Endothelial cell of umbilical vein (primary cell): ENCODE results near the gene EEIG1. TPM values are rescaled to one million over a fixed set of nuclear protein-coding genes. Genes with fewer than 3 reads are reported as not detected.

Source experiments
- BruUV-seq: library from RNA; stranded (reverse); fragments of 400-500 nt; replicated peaks from 2 replicates; lab custom pipeline; 2021; lab: Mats Ljungman, UMichigan
- CTCF ChIA-PET: fragments of 300-600, 350-600 bp; sonication (Branson Sonifier 250); formaldehyde crosslinking; loops from one replicate; lab custom pipeline; 2021; ENCODE audit warnings: antibody characterized with exemption, inconsistent platforms; lab: Charles Lee
- POLR2A ChIA-PET: fragments of 300-600, 350-600 bp; sonication (Branson Sonifier 250); formaldehyde crosslinking; loops from one replicate; lab custom pipeline; 2021; ENCODE audit warnings: antibody characterized with exemption, inconsistent platforms; lab: Charles Lee
- DNase-seq: peaks from one replicate; pipeline ENCODE4 v3.0.0-alpha.2; 2011; ENCODE audit warnings: low read depth, low spot score
- FAIRE-seq: peaks from 2 replicates; lab custom pipeline; 2011; peaks lifted over from hg19 to GRCh38; lab: Jason Lieb, UNC
- H2AFZ ChIP-seq: 2 replicates; pipeline ENCODE4 v1.6.0; 2012; ENCODE audit warnings: low read depth, low read length, control low read depth, inconsistent platforms
- H3K27ac ChIP-seq: 2 replicates; pipeline ENCODE4 v1.5.1; 2011; ENCODE audit warnings: low read depth, mild to moderate bottlenecking, control low read depth, low read length, moderate library complexity; ENCODE audit not compliant: insufficient read depth
- H3K27me3 ChIP-seq, 2 experiments: 2 replicates each; pipeline versions ENCODE4 v1.6.0 to v1.6.1; 2011; ENCODE audit warnings: low read length in 2 of 2, mixed read lengths in 1 of 2; ENCODE audit not compliant: control insufficient read depth in 2 of 2, insufficient read depth in 2 of 2
- H3K36me3 ChIP-seq, 2 experiments: 2 replicates in 1 of 2; 3 replicates in 1 of 2; pipeline ENCODE4 v1.5.1; 2011; ENCODE audit warnings: low read length in 2 of 2, mild to moderate bottlenecking in 1 of 2, moderate library complexity in 1 of 2; ENCODE audit not compliant: control insufficient read depth in 2 of 2, insufficient read depth in 2 of 2; ENCODE audit errors: extremely low read depth in 1 of 2
- H3K4me1 ChIP-seq: 3 replicates; pipeline ENCODE4 v1.5.1; 2011; ENCODE audit warnings: mild to moderate bottlenecking, low read length; ENCODE audit not compliant: control insufficient read depth, insufficient read depth; ENCODE audit errors: extremely low read depth
- H3K4me2 ChIP-seq: 2 replicates; pipeline ENCODE4 v1.6.1; 2011; ENCODE audit warnings: low read length, control low read depth, mixed read lengths; ENCODE audit not compliant: insufficient read depth
- H3K4me3 ChIP-seq, 3 experiments: fragments of 200-600 bp in 1 of 3; sonication (generic), shearing (Covaris generic) in 1 of 3; replicated peaks in 1 of 3; 2 replicates each; pipeline ENCODE4 v1.5.1; 2011 to 2016; ENCODE audit warnings: control low read depth in 3 of 3, low read length in 3 of 3, mild to moderate bottlenecking in 2 of 3, inconsistent platforms in 1 of 3, low read depth in 1 of 3, moderate library complexity in 1 of 3; ENCODE audit not compliant: insufficient read depth in 1 of 3
- H3K79me2 ChIP-seq: 2 replicates; pipeline ENCODE4 v1.6.0; 2012; ENCODE audit warnings: low read length, inconsistent platforms; ENCODE audit not compliant: control insufficient read depth, insufficient read depth
- H3K9ac ChIP-seq: replicated peaks from 2 replicates; pipeline ENCODE3; 2011; ENCODE audit warnings: low read length, control low read depth; ENCODE audit not compliant: insufficient read depth; ENCODE audit errors: extremely low read depth
- H3K9me1 ChIP-seq: replicated peaks from 3 replicates; pipeline ENCODE4 v1.6.0; 2011; ENCODE audit warnings: mild to moderate bottlenecking, low read length; ENCODE audit not compliant: control insufficient read depth, insufficient read depth; ENCODE audit errors: extremely low read depth
- H3K9me3 ChIP-seq: replicated peaks from 2 replicates; pipeline ENCODE4 v1.5.1; 2012; ENCODE audit warnings: low read length, inconsistent platforms; ENCODE audit not compliant: control insufficient read depth, insufficient read depth
- H4K20me1 ChIP-seq: replicated peaks from 2 replicates; pipeline ENCODE3; 2011; ENCODE audit warnings: mild to moderate bottlenecking, low read length; ENCODE audit not compliant: control insufficient read depth, insufficient read depth; ENCODE audit errors: extremely low read depth
- EZH2 ChIP-seq: IDR thresholded peaks from 2 replicates; pipeline ENCODE4 v1.6.1; 2012; ENCODE audit warnings: borderline replicate concordance, low read depth, mild to moderate bottlenecking, moderate library complexity, low read length, inconsistent platforms; ENCODE audit not compliant: severe bottlenecking
- FOS ChIP-seq: IDR thresholded peaks from 2 replicates; pipeline ENCODE4 v1.6.1; 2011; ENCODE audit warnings: mild to moderate bottlenecking, low read length, moderate library complexity, borderline replicate concordance; ENCODE audit not compliant: insufficient read depth
- GATA2 ChIP-seq: IDR thresholded peaks from 2 replicates; pipeline ENCODE4 v1.7.0; 2011; ENCODE audit warnings: low read depth, mild to moderate bottlenecking, moderate library complexity, mixed read lengths, low read length; ENCODE audit not compliant: insufficient read length, insufficient read depth
- JUN ChIP-seq: IDR thresholded peaks from 2 replicates; pipeline ENCODE4 v1.6.1; 2011; ENCODE audit warnings: borderline replicate concordance, low read depth; ENCODE audit not compliant: insufficient read length, insufficient read depth
- MYC ChIP-seq: IDR thresholded peaks from one replicate; pipeline ENCODE4 v1.6.1; 2011; ENCODE audit warnings: mild to moderate bottlenecking, low read depth, low read length
- POLR2A ChIP-seq: IDR thresholded peaks from 2 replicates; pipeline ENCODE4 v1.6.1; 2012; ENCODE audit warnings: low read depth, mild to moderate bottlenecking, control low read depth, low read length
- POLR2AphosphoS5 ChIP-seq: IDR thresholded peaks from 2 replicates; pipeline ENCODE4 v1.6.1; 2012; ENCODE audit warnings: low read depth, mild to moderate bottlenecking, control low read depth, low read length, moderate library complexity; ENCODE audit not compliant: insufficient read depth
- dilution Hi-C: fragments of 300-500 bp; cut with MboI; formaldehyde crosslinking; loops from one replicate; pipeline ENCODE4 v1.15.0; 2019; ENCODE audit warnings: low sequenced_read_pairs; ENCODE audit not compliant: extremely low pct_ligation_motif_present
- intact Hi-C: fragments of 100-400 bp; cut with micrococcal nuclease; formaldehyde crosslinking; loops from one replicate; pipeline ENCODE4 v1.10.0; 2022
- polyA plus RNA-seq, 4 experiments: library from polyadenylated mRNA; depleted of rRNA in 3 of 4; stranded (reverse) in 3 of 4; unstranded in 1 of 4; fragments of >200 nt; gene quantifications; 2 replicates each; pipeline versions ENCODE4 v1.2.1 to v1.2.3, GENCODE V29; 2011 to 2012; ENCODE audit warnings: missing spikeins in 1 of 4
- total RNA-seq: library from RNA; stranded (reverse); gene quantifications from 2 replicates; pipeline ENCODE4 v1.2.3, GENCODE V29; 2021
- TF ChIP-seq, protein P1 (sequence below), 2 donors: IDR thresholded peaks; 1 replicate in 1 of 2; 2 replicates in 1 of 2; pipeline ENCODE4 v1.5.1; 2011; ENCODE audit warnings: low read length in 2 of 2, mild to moderate bottlenecking in 2 of 2, moderate library complexity in 2 of 2, control low read depth in 1 of 2, inconsistent platforms in 1 of 2, low read depth in 1 of 2; ENCODE audit not compliant: insufficient read depth in 1 of 2; ENCODE audit errors: extremely low read depth in 1 of 2
- TF ChIP-seq, protein P2 (sequence below): IDR thresholded peaks from 2 replicates; pipeline ENCODE4 v1.6.1; 2011; ENCODE audit not compliant: insufficient read depth, insufficient read length

EEIG1 gene
- total and polyA plus RNA-seq, 2 donors (not counting 3 experiments of a cell fraction or from before 2014, with no cell fraction given), result 8.4 to 19.0 TPM

GRCh38 chr9:127943011-127943662 lies 37.7 kb downstream of the EEIG1 start:
- POLR2A ChIA-PET, result no interaction called here
- dilution Hi-C loops, result no loop called here
- no peaks in the 10 kb centered on the region for H3K9me1 ChIP-seq
- DNase-seq (no peak), FAIRE-seq (no peak)
- BruUV-seq, result no TSS peak
- H3K4me3 ChIP-seq, result no peak overlapping the region
- CTCF ChIA-PET, result interaction anchor here (0.6 to 6.5 kb wide), 54 partner anchors 9 to 303 kb away, joined by 3 to 203 read pairs (median 5); partner anchors contain the start of genes EEIG1, NAIF1, PIP5KL1 and SLC25A25
- TF ChIP-seq FOS (no peak), GATA2 (no peak), MYC (no peak), POLR2A (no peak), JUN (no peak), POLR2AphosphoS5 (no peak), EZH2 (no peak)
- TF ChIP-seq, protein P1, sequence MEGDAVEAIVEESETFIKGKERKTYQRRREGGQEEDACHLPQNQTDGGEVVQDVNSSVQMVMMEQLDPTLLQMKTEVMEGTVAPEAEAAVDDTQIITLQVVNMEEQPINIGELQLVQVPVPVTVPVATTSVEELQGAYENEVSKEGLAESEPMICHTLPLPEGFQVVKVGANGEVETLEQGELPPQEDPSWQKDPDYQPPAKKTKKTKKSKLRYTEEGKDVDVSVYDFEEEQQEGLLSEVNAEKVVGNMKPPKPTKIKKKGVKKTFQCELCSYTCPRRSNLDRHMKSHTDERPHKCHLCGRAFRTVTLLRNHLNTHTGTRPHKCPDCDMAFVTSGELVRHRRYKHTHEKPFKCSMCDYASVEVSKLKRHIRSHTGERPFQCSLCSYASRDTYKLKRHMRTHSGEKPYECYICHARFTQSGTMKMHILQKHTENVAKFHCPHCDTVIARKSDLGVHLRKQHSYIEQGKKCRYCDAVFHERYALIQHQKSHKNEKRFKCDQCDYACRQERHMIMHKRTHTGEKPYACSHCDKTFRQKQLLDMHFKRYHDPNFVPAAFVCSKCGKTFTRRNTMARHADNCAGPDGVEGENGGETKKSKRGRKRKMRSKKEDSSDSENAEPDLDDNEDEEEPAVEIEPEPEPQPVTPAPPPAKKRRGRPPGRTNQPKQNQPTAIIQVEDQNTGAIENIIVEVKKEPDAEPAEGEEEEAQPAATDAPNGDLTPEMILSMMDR (IDR thresholded peaks at IDR 0.05; ENCODE audit: extremely low read depth in 1 of 2, insufficient read depth in 1 of 2, low read depth in 1 of 2, low read length in 2 of 2), result no peak
- TF ChIP-seq, protein P2, sequence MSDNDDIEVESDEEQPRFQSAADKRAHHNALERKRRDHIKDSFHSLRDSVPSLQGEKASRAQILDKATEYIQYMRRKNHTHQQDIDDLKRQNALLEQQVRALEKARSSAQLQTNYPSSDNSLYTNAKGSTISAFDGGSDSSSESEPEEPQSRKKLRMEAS, result no peak
- H3K4me1 ChIP-seq, result peaks cover 3% of the 10 kb centered on the region
- no peak overlapping the region for H3K27ac ChIP-seq
- H3K36me3 ChIP-seq, result peaks cover 0 to 5% of the 10 kb centered on the region in 2 experiments
- H3K9ac ChIP-seq, result no peak overlapping the region
- H3K27me3 ChIP-seq, result no peaks in the 10 kb centered on the region
- H4K20me1 ChIP-seq, result no peaks in the 10 kb centered on the region
- no peak overlapping the region for H3K4me2 ChIP-seq
- H2AFZ ChIP-seq, result no peak overlapping the region
- no peaks in the 10 kb centered on the region for H3K9me3 ChIP-seq
- no peaks in the 10 kb centered on the region for H3K79me2 ChIP-seq
- intact Hi-C loops, result loop anchor here (1.0 to 2.0 kb wide), 6 partner anchors 38 to 174 kb away; partner anchors contain the start of gene EEIG1
